ENCODE data around the gene ENKUR.

Gene ENKUR

DNA sequence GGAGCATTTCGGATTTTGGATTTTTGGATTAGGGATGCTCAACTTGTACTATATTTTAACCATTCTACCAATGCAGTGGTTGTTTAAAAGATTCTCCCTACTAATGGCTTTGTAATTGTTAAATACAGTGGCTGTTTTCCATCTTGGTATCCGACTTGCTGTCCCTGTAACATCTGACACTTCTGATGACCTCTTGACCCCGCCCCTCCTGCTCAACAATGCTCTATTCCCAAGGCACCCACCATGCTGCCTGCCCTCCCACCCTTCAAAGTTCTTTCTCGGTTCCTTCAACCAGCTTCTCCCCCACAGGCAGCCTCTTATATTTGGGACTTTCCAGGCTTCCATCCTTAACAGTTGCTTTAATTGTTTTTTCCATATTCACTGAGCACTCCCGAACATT, 65.5 kb downstream of the ENKUR start:
- no peak overlapping the region for H3K9ac ChIP-seq (ENCODE audit: low read length)
- no peaks in the 10 kb centered on the region for H3K27me3 ChIP-seq (ENCODE audit: control insufficient read depth, insufficient read depth, low read length)
- no peak overlapping the region for H3K4me3 ChIP-seq (ENCODE audit: low read length)
- H3K36me3 ChIP-seq (ENCODE audit: control insufficient read depth, insufficient read depth, low read length), result no peaks in the 10 kb centered on the region
- no peak overlapping the region for H3K27ac ChIP-seq (ENCODE audit: low read depth, low read length)
- peaks cover 6% of the 10 kb centered on the region for H3K4me1 ChIP-seq (ENCODE audit: control insufficient read depth, insufficient read depth, low read length)

DNA sequence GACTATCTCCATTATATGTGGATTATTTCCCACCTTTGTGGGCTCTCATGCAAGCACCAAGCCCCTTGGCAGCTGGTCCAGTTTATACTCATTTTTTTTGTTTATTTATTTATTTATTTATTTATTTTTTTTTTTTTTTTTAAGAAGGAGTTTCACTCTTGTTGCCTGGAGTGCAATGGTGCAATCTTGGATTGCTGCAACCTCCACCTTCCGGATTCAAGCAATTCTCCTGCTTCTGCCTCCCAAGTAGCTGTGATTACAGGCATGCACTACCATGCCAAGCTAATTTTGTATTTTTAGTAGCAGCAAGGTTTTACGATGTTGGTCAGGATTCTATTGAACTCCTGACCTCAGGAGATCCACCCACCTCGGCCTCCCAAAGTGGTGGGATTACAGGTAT, 66.3 kb downstream of the ENKUR start:
- Histone ChIP-seq H3K9ac (ENCODE audit: low read length) (no peak overlapping the region), H3K27me3 (ENCODE audit: control insufficient read depth, insufficient read depth, low read length) (no peaks in the 10 kb centered on the region), H3K27ac (ENCODE audit: low read depth, low read length) (no peak overlapping the region), H3K4me1 (ENCODE audit: control insufficient read depth, insufficient read depth, low read length) (peaks cover 6% of the 10 kb centered on the region), H3K36me3 (ENCODE audit: control insufficient read depth, insufficient read depth, low read length) (no peaks in the 10 kb centered on the region), H3K4me3 (ENCODE audit: low read length) (no peak overlapping the region)

DNA sequence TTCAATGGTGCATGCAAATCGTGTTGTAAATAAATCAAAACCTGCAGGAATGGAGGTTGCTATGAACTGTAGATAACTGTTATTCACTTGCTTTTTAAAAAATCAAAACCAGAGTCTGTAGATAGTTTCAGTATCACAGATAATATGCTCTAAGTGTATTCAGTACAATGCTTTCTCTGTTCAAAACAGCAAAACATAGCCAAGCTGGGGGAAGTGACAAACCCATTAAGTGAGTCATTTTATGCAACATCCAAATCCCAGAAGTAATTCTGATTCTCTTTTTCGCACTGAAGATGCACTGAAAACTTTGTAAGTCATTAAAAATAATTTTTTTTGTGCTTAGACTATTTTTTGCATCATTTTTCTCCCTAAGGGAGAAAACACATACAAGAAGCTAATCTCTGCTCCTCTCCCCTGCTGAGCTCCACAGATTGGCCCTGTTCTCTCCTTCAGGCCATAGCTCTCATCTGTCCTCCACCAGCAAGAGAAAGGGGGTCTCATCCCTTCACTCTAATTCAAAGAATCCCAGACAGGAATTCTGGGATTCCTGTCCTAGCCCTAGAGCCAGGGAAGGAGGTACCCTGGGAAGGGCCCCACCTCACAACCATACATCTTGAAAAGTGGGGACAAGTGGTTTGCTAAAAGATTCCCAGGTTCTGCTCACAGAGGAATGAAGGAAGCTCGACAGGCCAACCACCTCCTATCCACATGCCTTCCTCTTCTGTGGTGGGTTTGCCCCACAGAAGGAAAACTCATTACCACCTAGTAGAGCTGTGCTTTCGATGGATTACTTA, 68.5 kb downstream of the ENKUR start:
- no peaks in the 10 kb centered on the region for H3K36me3 ChIP-seq (ENCODE audit: control insufficient read depth, insufficient read depth, low read length)
- no peaks in the 10 kb centered on the region for H3K4me1 ChIP-seq (ENCODE audit: control insufficient read depth, insufficient read depth, low read length)
- H3K4me3 ChIP-seq (ENCODE audit: low read length), result no peak overlapping the region
- H3K9ac ChIP-seq (ENCODE audit: low read length), result no peak overlapping the region
- H3K27me3 ChIP-seq (ENCODE audit: control insufficient read depth, insufficient read depth, low read length), result no peaks in the 10 kb centered on the region
- H3K27ac ChIP-seq (ENCODE audit: low read depth, low read length), result no peak overlapping the region

DNA sequence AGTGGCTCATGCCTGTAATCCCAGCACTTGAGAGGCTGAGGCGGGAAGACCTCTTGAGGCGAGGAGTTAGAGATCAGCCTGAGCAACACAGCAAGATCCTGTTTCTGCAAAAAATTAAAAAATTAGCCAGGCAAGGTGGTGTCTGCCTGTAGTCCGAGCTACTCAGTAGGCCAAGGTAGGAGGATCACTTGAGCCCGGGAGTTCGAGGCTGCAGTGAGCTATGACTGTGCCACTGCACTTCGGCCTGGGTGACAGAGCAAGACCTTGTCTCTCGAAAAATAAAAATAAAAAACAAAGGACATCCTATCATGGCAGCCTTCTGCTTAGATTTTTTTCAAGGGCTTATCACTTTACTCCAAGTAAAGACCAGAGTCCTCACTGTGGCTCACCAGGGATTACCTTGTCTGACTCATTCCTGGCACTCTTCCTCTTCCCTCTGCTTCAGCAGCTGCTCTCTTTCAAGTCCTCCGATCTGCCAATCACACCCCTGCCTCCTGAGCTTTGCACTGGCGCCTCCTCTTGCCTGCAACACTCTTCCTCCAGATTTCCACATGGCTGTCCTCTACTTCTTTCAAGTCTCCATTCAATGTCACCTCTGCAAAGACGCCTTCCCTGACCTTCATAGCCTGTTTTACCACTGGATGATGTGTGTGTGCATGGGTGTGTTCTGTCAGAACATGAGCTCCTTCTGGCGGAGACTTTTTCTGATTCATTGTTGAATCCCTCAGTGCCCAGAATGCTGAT, 71.3 kb downstream of the ENKUR start:
- no peak overlapping the region for H3K27ac ChIP-seq (ENCODE audit: low read depth, low read length)

DNA sequence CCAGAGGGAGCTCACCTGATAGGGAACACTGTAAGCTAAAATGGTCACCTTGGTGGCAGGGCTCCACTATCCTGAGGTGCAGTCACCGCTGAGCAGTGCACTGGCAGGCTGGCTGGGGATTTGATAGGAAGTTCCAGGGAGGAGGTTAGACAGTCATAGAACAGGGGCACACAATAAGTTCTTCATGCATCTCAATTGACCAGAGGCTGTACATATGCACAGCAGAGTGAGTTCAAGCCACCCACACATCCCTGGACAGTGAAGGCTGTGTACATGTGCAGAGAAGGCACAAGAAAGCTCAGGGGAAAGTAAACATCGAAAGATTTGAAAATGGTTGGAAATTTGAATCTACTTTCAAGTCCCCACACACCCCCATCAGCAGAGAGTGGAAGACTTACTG, 77.4 kb downstream of the ENKUR start:
- H3K27ac ChIP-seq (ENCODE audit: low read depth, low read length), result no peak overlapping the region
- H3K4me3 ChIP-seq (ENCODE audit: low read length), result no peak overlapping the region
- H3K36me3 ChIP-seq (ENCODE audit: control insufficient read depth, insufficient read depth, low read length), result no peaks in the 10 kb centered on the region
- H3K9ac ChIP-seq (ENCODE audit: low read length), result no peak overlapping the region
- H3K27me3 ChIP-seq (ENCODE audit: control insufficient read depth, insufficient read depth, low read length), result no peaks in the 10 kb centered on the region
- no peaks in the 10 kb centered on the region for H3K4me1 ChIP-seq (ENCODE audit: control insufficient read depth, insufficient read depth, low read length)

More for the DNA sequence above, 71.3 kb downstream of the ENKUR start:
- Histone ChIP-seq H3K9ac (ENCODE audit: low read length) (no peak overlapping the region), H3K27me3 (ENCODE audit: control insufficient read depth, insufficient read depth, low read length) (no peaks in the 10 kb centered on the region), H3K4me3 (ENCODE audit: low read length) (no peak overlapping the region), H3K36me3 (ENCODE audit: control insufficient read depth, insufficient read depth, low read length) (no peaks in the 10 kb centered on the region), H3K4me1 (ENCODE audit: control insufficient read depth, insufficient read depth, low read length) (no peaks in the 10 kb centered on the region)

DNA sequence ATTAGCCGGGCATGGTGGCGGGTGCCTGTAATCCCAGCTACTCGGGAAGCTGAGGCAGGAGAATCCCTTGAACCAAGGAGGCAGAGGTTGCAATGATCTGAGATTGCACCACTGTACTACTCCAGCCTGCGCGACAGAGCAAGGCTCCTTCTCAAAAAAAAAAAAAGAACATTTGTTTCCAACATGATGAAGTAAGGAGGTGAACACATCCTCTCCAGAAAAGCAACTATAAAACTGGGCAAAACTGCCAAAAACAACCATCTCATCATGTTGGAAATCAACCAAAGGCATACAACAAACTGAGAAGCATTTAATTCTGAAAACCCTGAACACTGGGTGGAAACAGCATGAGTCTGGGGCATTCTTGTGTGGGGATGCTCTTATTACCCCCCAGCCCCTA, 77.9 kb downstream of the ENKUR start:
- no peak overlapping the region for H3K9ac ChIP-seq (ENCODE audit: low read length)
- H3K4me1 ChIP-seq (ENCODE audit: control insufficient read depth, insufficient read depth, low read length), result no peaks in the 10 kb centered on the region
- H3K27ac ChIP-seq (ENCODE audit: low read depth, low read length), result no peak overlapping the region
- H3K36me3 ChIP-seq (ENCODE audit: control insufficient read depth, insufficient read depth, low read length), result no peaks in the 10 kb centered on the region
- H3K27me3 ChIP-seq (ENCODE audit: control insufficient read depth, insufficient read depth, low read length), result no peaks in the 10 kb centered on the region
- no peak overlapping the region for H3K4me3 ChIP-seq (ENCODE audit: low read length)

DNA sequence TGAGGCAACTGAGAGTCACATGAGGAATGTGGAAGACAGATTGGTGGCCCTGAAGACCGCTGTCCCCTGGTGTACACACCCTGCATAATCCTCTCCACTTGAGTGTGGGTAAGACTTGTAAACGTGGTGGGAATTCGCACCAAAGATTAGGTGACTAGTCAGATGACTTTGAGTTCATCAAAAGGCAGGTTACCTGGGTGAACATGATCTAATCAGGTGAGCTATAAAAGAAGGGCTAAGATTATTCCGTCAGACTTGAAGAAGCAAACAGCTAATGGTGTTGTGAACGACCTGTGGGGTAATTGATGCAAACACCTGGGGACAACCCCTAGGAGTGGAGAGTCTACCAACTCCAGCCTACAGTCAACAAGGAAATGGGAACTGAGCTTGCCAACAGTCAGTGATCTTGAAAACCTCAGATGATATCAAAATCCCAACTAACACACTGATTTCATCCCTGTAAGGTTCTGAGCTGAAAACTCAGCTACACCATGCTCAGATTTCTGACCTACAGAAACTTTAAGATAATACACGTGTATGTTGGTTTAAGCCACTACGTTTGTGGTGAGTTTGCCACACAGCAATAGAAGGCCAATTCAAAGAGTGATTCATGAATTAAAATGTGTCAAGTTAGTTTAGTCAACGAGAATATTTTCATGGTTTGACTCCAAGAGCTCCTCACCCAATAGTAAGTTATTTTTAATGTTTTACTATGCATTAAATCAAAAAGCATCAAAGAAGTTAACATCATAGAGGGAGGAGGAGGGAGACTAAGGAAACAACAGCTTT, 80.3 kb downstream of the ENKUR start:
- Histone ChIP-seq H3K9ac (ENCODE audit: low read length) (no peak overlapping the region), H3K4me1 (ENCODE audit: control insufficient read depth, insufficient read depth, low read length) (no peaks in the 10 kb centered on the region), H3K36me3 (ENCODE audit: control insufficient read depth, insufficient read depth, low read length) (no peaks in the 10 kb centered on the region), H3K4me3 (ENCODE audit: low read length) (no peak overlapping the region), H3K27me3 (ENCODE audit: control insufficient read depth, insufficient read depth, low read length) (no peaks in the 10 kb centered on the region), H3K27ac (ENCODE audit: low read depth, low read length) (no peak overlapping the region)
